Stimulated activated CD4-positive, alpha-beta T cell treated with anti-CD3 and anti-CD28 coated beads, Interleukin-12 subunit alpha, Interleukin-12 subunit beta, amount 100 ng/mL, for 4 hours (primary cell): ENCODE measurements around the gene ATL3.
"Not testable (repeated sequence)": the region's sequence is repeated elsewhere in the genome, so short reads cannot be mapped to it uniquely, and the experiment has no call there.

Experiments
- DNase-seq: peaks from one replicate; pipeline ENCODE4 v3.0.0-alpha.2; 2020

ATL3 gene

GRCh38 chr11:63586451-63587166, 84.6 kb downstream of the ATL3 start:
- no peak for DNase-seq

DNA sequence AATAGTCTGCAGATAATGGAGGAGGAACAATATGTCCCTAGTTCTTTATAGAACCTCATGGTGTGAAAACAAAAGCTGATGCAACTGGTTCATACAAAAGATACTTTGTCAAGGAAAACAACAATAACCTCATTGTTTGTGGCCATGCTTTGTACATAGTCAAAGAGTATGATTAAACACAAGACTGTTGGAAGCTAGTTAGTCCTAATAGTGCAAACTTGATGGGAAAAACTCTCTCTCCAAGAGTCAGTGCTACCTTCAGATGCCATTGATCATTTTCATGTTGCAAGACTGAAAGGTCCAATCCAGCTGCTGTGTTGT, 87.9 kb downstream of the ATL3 start:
- no peak for DNase-seq

- not testable (repeated sequence) for DNase-seq
Measured at GRCh38 chr11:63581224-63581623, 90.0 kb downstream of the ATL3 start.

GRCh38 chr11:63578882-63579281, 92.3 kb downstream of the ATL3 start:
- not testable (repeated sequence) for DNase-seq

- DNase-seq, result no peak
Measured at GRCh38 chr11:63574856-63575602, 96.1 kb downstream of the ATL3 start.
